Fibroblast of skin of right biceps (primary cell): ENCODE data around the gene RBM8A.

Experiments
- DNase-seq: peaks from one replicate; pipeline ENCODE4 v3.0.0-alpha.2; 2013

Gene RBM8A

DNA sequence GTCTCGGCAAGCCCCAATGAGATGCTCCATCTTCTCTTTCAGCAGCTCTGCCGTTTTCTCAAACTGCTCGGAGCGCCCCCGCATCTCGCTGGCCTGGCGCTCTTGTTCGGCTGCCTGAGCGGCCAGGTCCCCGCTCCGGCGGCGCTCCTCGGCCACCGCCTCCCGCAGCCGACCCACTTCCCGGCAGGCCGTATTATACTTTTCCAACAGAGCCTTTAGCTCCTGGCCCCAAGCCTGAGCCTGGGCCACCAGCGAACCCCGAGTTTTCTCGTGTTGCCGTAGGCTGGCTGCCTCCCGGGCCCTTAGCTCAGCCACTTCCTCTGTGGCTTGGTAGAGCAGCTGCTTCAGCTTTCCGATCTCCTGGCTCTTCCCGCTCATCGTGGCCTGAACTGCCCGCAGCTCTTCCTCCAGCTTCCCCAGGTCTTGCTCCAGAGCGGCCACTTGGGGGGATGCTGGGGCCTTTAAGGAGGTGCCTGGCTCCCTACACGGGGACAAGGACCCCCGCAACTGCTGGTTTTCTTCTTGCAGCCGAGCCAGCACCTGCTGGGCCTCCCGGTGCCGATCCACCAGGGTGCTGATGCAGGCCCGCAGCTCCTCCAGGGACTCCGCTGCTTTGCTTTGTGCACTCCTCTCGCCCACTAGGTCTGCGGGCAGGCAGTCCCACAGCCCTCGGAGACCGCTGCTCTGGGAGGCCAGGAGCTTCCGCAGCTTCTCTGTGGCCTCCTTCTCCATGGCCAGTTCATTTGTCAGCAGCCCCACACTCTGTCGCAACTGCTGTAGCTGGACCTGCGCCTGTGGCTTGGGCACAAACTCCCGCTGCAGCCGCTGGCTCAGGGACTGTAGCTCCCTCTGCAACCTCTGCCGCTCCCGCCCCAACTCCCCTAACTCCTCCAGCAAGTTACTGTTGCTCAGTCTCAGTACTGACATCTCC is 55.0 kb downstream of the RBM8A start:
- DNase-seq: peak; percentile 36
